HG03025 (cell line): ENCODE data around the gene SLC35B2.

ENCODE experiments used
- ATAC-seq: cut with Tn5 transposase; IDR thresholded peaks from one replicate; pipeline ENCODE4 v1.9.1; 2021; ENCODE audit warnings: mild to moderate bottlenecking, moderate library complexity; ENCODE audit not compliant: unreplicated experiment, low FRiP score

Gene SLC35B2, protein sequence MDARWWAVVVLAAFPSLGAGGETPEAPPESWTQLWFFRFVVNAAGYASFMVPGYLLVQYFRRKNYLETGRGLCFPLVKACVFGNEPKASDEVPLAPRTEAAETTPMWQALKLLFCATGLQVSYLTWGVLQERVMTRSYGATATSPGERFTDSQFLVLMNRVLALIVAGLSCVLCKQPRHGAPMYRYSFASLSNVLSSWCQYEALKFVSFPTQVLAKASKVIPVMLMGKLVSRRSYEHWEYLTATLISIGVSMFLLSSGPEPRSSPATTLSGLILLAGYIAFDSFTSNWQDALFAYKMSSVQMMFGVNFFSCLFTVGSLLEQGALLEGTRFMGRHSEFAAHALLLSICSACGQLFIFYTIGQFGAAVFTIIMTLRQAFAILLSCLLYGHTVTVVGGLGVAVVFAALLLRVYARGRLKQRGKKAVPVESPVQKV

GRCh38 chr6:44257025-44257752, at the start of gene SLC35B2:
TSS of gene SLC35B2 (minus strand) at chr6:44257528. CDS start at chr6:44257410, 118 bp downstream.
- ATAC-seq: peak; percentile 42

- no peak for ATAC-seq
These were observed 49.4 kb upstream of the SLC35B2 start for GRCh38 chr6:44306710-44307109.

DNA sequence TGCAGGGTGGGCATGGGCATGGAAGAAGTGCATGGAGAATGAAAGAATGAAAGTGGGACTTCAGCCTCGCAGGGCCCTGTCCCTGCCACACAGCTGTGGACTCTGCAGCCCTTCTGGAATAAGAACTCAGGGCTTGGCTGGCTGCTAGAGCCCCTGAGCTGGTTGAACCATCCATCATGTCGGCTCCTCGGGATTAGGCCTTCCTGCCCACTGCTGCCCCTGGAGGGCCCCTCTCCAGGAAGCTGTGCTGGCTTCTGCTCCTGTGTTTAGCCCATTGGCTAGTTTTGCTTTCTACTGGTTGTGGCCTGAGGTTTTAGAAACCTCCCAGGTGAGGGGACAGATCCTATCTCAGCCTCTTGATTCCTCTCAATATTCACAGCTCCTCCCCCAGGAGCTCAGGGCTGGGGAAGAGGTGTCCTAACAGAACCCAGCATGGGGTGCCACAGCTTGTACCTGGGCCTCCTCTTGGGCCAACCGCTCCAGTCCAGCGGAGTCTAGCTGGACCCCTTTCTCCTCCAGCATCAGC, 47.9 kb upstream of the SLC35B2 start:
- ATAC-seq: no peak

- no peak for ATAC-seq
These were observed 47.2 kb upstream of the SLC35B2 start for GRCh38 chr6:44304282-44305199.

DNA sequence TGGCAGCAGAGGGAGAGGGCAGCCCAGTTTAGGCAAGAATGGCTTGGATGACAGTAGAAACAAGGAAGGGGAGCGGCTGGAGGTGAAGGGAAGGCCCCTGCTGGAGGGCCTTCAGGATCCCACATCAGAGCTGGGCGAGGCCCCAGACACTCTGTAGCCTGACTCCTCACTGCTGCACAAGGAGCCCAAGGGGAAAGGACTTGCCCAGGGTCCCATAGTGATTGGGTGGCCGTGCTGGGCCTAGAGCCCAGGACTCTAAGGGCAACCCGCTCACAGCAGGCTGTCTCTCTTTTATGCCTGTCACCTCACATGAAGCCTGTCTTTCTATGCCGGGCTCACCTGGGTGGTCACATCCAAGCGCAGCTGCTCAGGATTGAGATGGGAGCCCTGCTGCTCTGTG, 46.5 kb upstream of the SLC35B2 start:
- ATAC-seq: no peak

DNA sequence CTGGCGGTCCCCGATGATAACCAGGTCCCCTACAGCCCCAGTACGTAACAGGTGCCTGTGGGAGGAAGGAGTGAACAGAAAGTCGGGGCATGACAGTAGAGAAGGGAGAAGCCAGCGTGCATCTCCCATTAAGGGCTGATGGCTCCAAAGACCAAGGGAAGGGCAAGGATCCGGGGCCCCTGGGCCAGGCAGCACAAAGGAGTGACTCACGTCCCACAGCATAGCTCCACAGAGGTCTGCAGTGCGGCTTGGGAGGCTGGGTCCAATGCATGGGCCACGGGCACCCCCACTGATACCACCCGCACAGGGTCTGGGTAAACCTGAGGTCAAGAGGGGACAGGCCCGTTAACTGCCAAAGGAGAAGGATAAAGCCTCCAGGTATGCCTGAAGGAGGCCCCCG, 45.5 kb upstream of the SLC35B2 start:
- ATAC-seq: no peak

- no peak for ATAC-seq
These were observed 44.6 kb upstream of the SLC35B2 start for GRCh38 chr6:44301782-44302564.

DNA sequence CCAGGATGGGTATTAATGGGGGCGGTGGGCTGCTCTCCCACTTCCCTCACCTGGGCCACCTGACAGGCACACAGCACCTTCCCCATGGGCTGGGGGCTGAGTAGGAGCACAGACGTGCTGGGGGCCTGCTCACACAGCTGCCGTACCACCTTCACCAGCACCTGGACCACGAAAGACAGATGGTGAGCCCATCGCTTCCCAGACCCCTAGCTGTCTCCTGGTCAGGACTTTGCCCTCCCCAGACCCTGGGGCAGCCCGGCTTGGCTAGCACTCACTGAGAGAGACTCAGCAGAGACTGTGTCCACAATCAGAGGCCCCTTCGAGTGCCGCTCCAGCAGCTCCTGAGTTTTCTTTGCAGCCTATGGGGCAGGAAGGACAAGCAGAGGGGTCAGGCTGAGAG, 43.8 kb upstream of the SLC35B2 start:
- no peak for ATAC-seq

DNA sequence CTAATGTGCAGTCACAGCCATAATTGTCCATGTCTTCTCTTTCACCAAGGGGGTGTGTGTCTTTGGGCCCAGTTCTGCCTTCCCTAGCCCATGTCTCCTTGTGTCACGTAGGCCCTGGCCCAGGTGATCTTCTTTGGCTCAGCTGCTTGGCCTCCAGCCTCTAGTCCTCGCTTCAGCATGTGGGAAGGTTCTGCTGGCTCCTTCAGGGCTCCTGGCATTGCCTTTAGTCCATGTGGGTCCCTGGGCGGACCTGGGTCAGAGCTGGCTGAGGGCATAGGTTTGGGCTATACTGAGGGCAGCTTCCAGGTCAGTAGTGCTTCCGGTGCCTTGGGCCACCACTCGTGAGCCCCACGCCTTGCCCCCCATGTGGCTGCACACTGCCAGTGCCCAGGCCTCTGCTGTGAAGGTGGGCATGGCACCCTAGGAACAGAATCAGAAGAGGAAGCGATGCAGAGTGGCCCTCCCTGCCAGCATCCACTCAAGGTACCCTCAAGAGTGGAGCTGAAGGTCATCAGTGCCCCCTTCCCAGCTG, 43.0 kb upstream of the SLC35B2 start:
- ATAC-seq: no peak

DNA sequence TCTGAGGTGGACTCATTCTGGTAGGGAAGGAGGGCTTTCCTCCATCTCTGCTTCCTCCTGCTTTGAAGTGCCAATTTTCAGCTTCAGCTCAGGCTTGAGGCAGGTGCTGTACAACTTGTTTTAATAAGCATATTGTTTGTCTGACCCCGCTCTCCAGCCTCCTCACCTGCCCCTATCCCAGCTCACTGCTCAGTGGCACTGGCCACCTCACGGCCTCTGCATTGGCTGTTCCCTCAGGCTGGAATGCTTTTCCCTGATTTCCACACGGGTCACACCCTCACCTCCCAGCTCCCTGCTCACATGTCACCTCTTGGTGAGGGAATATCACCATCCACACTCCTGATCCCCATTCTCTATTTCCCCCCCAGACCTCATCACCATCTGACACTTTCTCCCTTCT, 41.5 kb upstream of the SLC35B2 start:
- ATAC-seq: no peak

DNA sequence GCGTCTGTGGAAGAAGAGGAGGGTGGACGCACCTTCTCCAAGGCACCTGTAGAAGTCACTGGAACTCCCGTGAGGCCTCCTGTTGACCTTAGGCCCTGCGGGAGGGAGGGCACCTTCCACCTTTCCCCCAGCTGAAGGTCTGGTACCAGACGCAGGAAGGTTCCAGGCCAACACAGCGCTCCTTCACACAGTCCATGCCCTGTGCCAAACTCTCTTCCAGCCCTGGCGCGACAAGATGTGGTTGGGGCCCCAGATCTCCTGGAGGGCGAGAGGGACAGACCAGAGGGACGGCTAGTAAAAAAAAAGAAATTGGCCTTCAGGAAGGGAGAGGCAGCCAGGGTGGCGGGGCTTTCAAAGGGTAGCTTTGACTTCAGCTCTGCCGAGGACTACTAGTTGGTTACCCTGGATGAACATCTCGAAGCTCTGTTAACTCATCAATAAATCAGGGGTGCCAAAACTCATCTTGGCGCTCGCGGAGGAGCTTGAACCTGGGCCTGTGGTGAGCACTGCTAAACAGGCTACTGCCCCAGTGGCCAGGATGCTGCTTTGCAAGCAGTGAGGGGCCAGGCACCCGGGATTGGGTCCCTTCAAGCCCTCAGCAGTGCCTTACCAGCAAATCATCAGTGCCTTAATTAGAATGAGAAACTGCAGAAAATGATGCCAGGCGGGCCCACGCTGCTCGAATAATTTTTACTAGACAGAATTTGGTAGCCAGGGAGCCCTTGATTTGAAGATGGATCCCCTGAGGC, 40.9 kb upstream of the SLC35B2 start:
- ATAC-seq: no peak

DNA sequence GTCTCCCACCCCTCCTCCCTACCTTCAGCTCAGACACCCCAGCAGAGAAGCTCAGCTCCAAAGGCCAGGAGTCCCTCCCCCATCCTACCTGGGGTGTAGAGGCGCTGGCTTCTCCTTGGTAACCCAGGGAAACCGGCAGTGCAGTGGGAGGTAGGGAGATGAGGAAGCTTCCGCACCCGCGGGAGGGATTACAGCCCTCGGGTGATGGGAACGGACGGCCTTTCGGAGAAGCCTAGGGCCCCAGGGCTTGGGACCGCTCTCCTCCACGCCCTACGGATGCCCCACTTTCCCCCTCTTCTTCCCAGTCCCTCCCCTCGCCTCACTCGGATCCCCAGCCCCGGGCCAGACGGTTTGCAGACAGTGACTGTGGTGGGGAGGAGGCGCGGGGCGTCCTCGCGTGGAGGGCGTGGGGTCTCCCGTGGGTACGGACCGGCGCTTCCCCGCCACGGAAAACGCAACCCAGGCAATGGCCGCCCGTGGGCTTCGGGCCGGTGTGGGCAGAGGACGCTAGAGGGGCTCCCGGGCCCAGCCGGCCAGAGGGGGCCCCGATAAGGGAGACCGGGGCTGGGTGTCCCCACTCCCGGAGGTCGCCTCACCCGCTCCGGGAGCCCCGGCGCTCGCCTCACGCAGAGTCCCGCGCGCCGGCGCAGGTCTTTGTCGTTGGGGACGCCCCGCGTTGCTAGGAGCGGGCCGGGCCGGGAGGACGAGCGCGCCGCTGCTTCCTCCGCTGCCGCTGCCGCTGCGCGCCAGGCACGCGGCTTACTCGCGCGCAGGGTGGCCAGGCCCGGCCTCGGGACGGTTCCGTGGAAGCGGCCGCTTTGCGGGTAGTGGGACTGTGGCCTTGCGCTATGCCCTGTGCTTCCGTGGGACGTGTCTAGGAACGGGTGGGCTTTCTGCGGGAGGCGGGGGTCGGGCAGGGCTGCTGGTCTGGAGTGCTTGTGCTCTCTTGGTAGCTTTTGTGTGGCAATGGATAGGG, 40.0 kb upstream of the SLC35B2 start:
- ATAC-seq: no peak

DNA sequence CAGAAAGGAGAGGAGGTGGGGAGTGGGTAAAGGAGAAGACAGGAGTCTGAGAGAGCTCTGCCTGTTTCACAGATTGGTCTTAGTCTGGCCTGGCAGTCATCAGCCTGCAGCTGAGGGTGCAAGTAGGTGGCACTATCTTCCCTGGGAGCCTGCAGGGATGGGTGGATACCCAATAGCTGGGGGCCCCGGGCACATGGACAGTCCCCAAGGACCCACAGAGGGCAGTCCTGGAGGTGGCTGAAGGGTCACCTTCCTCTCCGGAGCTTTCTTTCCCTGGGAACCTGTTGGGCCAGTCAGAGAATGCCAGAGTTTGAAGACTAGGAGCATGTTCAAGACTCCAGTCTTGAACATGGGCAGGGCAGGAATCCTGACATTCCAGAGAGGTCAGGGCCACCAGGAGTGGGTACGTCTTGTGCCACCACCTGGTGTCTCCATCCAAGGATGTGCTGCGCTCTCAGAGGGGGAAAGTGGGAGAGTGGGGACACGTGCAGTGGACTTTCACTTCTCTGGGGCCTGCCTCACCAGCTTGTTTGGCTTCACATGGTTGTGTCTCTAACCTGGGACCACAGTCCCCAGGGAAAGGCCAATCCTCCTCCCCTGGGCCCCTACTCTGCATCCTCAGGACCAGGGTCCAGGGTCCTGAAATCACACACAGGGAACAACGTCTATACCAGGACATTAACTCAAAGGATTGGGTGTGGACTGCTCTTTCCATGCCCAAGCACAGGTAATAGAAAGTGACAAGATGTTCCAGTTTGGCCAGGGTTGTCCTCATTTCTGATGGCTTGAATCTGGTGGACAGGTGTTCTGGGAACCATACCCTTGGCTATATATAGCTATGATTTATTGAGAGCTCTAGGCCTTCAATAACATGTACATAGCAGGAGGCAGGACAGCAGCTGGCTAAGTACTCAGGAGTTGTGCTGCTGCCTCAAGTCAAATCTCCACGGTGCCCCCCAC, 37.8 kb upstream of the SLC35B2 start:
- no peak for ATAC-seq

DNA sequence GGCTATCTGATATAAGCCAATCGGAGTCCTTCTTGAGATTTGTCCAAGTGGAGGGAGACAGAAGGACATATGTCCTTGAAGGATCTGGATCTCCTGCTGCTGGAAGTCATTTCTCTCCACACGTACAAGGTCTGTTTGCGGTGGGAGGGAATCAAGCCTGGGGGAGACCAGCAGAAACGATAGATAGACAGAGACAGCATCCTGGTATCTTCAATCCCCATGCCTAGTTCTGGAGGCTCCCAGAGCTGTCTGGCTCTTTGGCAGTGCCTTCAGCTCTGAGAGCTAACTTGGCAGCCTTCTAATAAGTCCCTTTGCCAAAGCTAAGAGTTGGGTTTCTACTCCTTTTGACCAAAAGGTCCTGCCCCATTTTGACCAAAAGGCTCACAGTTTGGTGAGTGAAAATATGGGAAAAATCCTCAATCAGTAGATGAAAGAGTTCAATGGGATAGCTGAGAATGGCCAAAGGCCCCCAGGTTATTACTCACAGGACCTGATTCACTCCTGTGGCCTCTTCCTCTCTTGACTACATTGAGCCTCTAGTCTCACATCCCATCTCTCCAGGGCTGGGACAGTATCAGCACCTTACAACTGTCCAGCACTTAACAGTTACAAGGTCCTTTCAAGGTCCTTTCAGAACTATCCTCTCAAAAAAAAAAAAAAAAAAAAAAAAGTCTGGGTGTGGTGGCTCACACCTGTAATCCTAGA, 35.5 kb upstream of the SLC35B2 start:
- no peak for ATAC-seq

DNA sequence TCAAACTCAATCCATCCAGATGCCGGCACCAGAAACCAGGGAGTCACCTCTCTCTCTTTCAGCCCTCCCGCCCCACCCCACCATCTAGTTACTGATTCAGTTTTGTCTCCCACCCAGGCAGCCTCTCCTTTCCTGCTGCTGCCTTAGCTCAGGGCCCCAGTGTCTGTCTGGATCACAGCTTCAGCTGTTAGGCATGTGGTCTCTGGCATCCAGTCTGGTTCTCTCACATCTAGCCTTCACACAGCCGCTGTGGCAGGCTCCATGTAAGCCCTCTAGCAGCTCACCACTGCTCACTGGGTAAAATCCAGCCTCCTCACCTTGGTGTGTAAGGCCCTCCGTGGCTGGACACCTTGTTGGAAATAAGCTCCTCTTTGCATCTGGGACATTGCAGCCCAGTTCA, 34.5 kb upstream of the SLC35B2 start:
- no peak for ATAC-seq

GRCh38 chr6:44289726-44290260, 32.5 kb upstream of the SLC35B2 start:
- no peak for ATAC-seq
